Measurements from ENCODE around the gene TMEM131.
"Not testable (repeated sequence)": the region's sequence is repeated elsewhere in the genome, so short reads cannot be mapped to it uniquely, and the experiment has no call there.

Gene TMEM131

DNA sequence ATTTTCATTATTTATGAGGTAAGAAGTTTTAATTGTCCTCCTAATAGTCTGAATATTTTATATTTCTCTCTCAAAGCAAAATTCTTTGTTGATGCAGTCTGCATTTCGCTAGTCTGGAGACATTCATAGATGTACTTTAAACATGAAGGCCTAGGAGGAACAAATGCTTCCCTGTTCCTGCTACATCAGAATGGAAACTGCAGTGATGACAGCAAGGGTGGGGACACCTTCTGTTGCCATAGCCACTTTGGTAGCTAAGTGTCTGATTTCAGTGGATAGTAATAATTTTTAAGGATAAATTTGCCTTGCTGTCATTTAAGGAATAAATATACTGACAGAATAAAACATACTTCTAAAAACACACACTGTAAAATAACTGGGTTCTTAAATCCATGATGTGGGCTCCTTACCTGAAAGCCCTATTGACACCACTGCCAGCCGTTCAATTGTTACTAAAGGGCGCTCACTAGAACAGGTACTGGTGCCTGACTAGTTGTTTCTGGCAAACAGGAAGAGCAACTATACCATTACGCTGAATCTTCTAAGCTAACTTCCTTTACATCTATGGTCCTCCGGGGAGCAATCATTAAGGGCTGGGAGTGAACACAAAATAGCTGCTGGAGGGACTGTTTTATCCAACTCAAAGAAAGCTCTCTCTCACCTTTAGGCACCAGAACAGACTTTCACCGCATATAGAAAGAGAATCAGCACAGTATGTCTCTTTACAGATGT, 88.2 kb downstream of the TMEM131 start:
- no peak for DNase-seq

DNA sequence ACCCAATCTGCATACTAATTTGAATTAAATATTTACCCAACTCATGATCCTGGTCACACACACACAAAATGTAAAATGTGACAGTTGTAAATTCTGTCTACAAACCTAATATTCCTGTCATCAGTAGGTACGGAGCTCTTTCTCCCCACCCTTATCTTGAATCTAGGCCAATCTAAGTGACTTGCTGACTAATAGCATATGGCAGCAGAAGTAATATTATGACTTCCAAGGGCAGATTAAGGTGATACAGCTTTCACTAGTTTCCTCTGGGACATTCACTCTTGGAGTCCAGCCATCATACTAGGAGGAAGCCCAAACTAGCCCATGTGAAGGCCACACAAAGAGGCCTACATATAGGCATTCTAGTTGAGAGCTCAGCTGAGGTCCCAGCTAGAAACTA, 89.4 kb downstream of the TMEM131 start:
- DNase-seq, result no peak

DNA sequence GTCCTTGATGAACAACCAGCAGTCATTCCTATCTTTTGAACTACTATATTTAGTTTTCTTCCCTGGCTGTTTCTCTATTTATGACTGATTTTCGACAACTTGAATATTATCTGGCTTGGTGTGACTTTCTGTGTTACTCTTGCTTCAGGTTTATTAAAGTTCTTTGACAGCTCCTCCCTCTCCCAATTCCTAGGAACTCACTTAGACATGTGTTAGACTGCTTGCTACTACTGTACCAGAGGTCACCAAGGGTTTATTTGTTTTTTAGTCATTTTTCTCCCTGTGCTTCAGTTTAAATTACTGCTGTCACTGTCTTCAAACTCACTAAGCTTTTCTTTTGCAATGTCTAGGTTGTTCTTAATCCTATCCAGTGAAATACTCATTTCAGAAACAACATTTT, 90.5 kb downstream of the TMEM131 start:
- DNase-seq, result no peak

DNA sequence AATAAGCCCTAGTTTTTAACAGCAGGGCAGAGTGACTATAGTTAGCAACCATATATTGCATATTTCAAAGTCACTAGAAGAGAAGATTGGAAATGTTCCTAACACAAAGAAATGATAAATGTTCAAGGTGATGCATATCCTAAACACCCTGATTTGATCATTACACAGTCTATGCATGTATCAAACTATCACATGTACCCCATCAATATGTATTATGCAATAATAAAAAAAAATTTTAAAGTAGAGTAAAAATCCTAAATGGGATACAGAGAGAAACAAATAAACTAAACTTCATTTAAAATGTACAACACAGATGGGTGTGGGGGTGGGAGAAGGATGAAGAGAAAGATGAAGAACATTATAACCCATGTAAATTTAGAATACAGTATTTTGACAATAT, 93.9 kb downstream of the TMEM131 start:
- no peak for DNase-seq

DNA sequence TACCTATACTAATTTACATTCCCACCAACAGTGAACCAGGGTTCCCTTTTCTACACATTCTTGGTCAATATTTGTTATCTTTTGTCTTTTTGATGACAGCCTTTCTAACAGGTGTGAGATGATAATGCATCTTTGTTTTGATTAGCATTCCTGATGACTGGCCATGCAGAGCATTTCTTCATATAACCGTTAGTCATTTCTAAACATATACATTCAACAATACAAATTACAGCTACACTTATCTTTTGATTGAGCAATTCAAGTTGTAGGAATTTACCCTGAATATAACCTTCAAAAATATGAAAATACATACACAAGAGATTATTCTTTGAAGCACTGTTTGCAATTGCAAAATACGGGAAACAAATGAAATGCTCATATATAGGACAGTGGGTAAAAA, 94.9 kb downstream of the TMEM131 start:
- no peak for DNase-seq

DNA sequence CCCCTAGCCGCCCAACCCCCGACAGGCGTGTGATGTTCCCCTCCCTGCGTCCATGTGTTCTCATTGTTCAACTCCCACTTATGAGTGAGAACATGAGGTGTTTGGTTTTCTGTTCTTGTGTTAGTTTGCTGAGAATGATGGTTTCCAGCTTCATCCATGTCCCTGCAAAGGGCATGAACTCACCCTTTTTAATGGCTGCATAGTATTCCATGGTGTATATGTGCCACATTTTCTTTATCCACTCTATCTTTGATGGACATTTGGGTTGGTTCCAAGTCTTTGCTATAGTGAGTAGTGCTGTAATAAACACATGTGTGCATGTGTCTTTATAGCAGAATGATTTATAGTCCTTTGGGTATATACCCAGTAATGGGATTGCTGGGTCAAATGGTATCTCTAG, 102.7 kb downstream of the TMEM131 start:
- not testable (repeated sequence) for DNase-seq

DNA sequence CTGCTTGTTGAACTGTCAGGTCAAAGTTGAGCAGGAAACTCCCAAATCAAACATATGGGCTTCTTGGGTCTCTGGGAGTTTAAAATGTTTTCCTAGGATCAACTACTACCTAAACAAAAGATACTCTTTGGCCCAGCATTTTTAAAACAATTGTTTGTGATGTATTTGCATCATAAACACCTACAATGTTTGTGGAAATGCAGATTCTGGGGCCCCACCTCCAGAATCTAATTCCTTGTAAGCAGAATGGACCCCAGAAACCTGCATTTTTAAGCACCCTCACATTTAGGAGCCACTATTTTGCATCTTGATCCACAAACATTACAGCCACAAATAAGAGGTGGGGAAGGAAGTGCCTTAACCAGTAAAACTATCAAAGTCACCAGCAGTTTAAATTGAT, 104.1 kb downstream of the TMEM131 start:
- no peak for DNase-seq

DNA sequence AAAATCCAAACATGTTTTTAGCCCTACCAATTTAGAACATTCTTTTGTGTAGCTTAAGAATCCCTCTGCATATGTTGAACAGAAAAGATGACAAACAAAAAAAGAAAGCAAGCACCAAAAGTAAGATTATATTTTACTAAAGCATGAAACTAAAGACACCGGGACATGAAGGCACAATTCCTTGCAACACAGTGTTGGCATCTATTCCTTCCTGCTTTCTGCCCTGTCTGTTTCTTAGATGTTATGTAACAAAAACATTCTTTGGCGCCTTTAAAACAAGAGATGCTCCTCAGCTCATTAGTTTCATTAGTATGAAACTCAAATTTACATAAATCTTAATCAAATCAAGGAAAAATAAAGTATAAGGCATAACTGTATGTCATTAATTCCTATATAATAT, 106.6 kb downstream of the TMEM131 start:
- no peak for DNase-seq

DNA sequence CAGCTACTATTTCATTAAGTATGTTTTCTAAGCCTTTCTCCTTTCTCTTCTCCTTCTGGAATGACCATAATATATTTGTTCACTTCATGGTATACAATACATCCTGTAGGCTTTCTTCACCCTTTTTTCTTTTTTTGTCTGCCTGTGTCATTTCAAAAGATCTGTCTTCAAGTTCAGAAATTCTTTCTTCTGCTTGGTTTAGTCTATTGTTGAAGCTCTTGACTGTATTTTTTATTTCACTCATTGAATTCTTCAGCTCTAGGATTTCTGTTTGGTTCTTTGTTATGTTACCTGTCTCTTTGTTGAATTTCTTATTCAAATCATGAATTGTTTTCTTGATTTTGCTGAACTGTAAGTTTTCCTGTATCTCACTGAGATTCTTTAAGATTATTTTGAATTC, 109.9 kb downstream of the TMEM131 start:
- no peak for DNase-seq

DNA sequence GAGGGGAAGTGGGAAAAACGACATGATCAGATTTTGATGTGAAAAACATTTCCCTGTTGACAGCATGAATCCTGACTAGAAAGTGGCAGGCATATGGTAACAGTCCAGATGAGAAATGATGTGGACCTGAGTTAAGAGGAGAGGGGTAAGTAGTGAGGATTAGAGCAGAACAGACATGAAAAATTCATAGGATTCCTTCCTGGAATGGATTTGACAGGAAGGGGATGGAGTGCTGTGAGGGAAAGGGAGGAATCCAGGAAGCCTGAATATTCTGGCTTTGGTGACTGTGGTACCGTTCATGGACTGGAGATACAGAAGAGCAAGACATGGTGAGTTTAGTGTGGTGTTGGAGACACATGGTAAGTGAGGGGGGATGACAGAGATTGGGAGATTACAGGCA, 115.4 kb downstream of the TMEM131 start:
- no peak for DNase-seq

DNA sequence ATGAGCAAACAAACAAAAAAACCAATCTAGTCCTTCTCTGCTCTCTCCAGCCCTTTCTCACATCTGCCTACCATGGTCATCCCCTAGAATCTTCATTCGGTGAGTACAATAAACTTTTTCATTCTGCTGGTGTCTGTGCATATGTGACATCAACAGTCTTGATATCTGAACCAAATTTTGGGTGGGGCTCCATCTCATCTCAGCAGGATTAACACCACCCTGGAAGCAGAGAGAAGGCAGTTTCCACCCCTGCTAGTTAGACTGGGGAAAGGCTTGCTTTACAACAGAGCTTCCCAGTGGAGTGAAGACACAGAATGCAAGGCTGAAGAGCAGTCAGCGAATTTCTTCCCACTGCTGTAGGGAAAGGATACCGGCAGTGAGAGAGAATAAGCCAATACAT, 116.9 kb downstream of the TMEM131 start:
- DNase-seq, result no peak

DNA sequence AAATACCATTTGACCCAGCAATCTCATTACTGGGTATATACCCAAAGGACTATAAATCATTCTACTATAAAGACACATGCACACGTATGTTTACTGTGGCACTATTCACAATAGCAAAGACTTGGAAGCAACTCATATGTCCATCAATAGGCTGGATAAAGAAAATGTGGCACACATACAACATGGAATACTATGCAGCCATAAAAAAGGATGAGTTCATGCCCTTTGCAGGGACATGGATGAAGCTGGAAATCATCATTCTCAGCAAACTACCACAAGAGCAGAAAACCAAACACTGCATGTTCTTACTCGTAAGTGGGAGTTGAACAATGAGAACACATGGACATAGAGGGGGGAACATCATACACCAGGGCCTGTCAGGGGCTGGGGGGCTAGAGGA, 117.4 kb downstream of the TMEM131 start:
- DNase-seq, result not testable (repeated sequence)

DNA sequence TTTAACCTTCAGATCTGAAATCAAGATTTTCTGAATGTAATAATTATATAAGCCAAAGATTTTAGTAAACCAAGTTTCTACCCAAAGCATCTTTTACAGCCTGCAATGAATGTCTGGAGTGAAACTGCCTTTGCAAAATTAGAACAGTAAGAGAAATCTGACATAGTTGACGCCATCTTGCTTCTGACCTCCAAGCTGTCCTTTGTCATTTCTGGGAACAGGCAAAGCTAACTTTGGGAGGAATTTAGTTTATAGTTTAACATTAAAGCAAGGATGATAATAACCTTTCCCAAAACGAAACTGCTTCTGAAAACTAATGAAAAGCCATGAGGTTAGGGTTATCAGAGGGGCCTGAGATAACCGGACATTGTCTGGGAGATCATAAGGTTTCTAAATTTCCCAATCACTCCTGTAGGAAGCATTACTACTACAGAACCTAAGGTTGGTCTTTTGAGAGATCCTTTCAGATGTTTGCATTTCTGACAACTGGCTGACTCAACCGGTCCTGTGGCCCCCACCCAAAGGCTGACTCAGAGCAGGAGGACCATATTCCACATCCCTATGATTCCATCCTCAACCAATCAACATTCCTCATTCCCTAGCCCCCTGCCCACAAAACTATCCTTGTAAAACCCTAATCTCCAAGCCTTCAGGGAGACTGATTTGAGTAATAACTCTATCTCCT, 124.5 kb downstream of the TMEM131 start:
- no peak for DNase-seq

DNA sequence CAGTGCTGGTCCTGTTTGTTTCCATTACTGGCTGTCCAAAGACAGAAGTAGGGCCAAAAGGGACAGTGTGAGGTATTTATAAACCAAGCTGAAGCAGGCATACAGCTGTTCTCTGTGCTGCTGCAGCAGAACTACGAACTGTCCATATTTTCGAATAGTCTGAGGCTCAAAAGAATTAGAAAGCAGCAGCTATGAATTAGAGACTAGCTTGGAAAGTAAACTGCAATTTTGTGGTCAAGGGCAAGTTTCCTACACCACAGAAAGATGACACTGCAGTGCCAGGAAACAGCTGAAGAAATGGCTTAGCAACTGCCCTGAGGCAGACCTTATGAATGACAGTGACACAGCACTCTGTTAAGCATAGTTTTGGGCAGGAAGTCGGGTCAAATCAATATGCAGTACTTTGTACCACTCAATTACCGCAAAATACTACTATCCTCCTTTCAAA, 125.3 kb downstream of the TMEM131 start:
- no peak for DNase-seq

DNA sequence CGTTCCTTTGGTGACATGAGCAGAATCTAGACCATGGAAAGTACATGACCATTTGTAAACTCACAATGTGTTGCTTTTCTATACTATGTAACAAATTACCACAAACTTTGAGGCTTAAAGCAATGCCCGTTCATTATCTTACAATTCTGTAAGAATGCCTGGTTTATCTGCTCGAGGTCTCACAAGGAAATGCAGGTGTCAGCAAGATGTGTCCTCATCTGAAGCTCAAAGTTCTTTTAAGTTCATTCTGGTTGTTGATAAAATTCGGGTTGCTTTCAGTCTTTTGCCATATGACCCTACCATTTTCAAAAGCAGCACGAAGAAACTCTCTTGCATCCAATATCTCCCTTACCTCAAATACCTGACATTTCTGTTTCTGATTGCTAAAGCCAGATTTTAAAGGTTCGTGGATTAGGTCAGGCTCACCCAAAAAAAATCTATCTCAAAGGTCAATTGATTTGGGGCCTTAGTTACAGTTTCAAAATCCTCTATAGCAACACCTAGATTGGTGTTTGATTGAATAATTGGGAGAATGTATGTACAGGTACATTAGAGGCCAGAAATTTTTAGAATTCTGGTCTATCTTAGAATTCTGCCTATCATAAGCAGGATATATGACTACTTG, 125.9 kb downstream of the TMEM131 start:
- DNase-seq, result no peak

DNA sequence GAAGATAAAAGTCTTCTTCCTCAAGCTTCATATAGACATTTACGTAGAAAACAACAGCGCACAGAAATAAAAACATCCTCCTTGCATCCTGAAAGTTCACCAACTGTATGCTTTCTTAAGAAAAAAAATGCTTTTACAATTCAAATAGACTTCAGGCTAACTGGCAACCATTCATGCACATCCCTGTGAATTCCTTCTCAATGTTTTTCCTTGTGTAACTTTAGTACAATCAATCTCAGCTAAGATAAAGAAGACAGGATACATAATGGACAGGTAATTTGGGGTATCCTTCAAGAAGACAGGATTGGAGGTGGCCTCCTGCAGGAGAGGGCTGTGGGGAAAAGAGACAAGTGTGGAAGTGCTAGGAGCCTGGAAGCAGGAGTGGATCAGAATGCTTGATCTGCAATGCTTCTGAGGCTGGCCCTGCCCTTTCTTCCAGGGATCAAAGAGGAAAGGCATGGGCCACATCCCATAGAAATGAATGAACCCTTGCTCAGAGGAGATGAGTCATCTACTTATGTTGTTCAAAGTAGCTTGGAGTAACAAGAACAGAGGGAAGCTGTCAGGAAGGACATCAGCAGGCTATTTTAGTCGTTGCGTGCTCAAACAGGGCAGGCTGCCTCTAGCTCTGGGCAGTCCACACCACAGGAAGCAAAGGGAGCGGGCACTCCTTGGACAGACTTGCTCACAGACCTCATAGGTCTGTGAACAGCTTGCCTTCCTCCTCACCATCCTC, 126.6 kb downstream of the TMEM131 start:
- DNase-seq, result no peak

DNA sequence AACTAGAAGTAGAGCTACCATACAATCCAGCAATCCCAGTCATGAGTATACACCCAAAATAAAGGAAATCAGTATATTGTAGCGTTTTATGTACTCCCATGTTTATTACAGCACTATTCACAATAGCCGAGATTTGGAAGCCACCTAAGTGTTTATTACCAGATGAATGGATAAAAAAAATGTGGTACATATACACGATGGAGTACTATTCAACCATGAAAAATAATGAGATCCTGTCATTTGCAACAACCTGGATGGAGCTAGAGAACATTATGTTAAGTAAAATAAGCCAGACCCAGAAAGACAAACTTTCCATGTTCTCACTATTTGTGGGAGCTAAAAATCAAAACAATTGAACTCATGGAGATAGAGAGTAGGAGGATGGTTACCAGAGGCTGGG, 131.9 kb downstream of the TMEM131 start:
- no peak for DNase-seq

DNA sequence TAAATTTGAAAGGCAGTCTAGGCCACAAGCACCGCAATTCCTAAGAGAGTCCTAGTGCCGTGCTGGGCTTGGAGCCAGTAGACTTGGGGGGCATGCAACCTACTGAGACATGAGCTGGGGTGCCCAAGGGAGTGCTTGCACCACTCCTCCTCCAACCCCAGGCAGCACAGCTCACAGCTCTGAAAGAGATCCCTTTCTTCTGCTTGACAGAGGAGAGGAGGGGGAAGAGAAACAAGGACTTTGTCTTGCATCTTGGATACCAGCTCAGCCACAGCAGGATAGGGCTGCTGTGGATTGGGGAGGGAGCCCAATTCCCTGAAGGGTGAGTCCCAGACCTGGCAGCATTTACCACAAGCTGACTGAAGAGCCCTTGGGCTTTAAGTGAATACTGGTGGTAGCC, 134.6 kb downstream of the TMEM131 start:
- DNase-seq, result no peak

DNA sequence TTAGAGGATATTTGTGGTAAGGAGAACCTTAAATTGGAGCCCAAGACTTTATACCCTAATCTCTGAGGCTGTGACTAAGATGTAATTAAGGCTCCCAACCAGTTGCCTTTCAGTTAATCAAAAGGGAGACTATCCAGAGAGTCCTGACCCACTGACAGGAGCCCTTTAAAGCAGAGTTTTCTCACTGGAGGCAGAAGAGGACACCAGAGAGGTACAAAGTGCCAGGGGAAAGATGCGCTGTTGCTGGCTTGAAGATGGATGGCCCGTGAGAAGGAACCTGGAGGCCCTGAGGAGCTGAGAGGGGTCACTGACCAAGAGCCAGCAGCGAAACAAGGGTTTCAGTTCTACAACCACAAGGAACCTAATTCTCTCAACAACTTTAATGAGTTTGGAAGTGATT, 137.3 kb downstream of the TMEM131 start:
- no peak for DNase-seq

DNA sequence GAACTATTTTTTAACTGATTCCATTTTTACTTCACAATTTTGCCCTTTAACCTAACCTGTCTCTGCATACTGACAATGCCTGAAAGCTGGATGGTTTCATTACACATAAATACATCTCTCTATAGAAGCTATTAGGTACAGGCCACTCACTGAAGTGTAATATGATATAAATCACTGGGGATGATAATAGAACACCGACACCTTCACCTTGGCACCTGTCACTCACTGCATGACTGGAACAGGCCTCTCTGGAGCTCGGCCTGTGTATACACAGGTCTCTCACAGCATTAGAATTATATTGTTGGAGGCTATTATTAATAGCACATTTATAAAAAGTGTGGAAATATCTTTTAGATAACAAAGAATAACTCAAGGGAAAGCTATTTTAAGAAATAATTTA, 138.2 kb downstream of the TMEM131 start:
- DNase-seq, result no peak

DNA sequence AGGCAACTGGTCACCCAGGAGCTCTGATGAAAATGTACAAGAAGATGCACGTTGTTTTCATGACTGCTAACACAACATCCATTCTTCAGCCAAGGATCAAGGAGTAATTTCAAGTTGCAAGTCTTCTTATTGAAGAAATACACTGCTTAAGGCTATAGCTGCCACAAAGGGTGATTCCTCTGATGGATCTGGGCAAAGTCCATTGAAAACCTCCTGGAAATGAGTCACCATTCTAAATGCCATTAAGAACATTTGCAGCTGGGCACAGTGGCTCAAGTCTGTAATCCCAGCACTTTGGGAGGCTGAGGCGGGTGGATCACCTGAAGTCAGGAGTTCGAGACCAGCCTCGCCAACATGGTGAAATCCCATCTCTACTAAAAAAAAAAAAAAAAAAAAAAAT, 142.7 kb downstream of the TMEM131 start:
- DNase-seq, result not testable (repeated sequence)

DNA sequence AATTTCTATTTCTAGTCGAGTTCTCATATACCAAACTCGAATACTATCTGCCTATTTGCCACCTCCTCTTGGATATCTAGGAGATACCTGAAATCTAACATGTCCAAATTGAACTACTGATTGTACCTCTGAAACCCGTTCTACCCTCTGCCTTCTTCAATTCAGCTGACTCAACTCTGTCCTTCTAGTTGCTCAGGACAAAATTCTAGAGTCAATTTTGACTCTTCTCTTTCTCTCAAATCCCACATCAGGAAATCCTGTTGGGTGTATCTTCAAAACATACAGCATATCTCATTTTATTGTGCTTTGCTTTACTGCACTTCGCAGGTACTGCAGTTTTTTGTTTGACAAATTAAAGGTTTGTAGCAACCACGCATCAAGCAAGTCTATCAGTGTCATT, 144.6 kb downstream of the TMEM131 start:
- DNase-seq, result no peak

DNA sequence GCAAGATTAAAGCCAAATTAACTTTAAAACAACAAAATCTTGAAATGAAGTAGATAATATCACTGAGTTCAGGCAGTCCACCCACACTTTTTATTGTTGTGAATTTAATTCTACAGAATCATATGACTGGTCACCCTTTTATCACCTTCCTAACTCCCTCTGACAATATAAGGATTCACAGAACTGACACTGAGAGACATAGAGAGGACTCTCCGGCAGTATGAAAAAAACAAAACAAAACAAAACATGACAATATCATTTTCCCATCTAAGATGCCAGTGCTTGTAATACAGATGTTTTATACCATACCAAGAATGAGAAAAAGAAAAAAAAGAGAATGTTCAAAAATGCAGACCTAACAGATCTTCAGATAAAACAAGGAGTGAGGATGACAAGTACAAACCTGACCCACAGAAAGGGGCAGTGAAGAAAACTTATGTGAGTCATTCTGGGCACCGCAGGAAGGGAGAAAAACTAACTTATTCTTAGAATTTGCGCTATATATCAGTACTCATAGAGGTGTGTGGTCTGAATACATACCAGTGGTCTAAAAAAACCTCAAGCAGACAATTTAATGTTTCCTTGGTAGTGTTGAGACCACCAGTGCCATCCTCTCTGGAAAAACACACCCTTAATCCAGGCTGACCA, 145.7 kb downstream of the TMEM131 start:
- no peak for DNase-seq

Data from NCI-H2171 (cell line).